Naive thymus-derived CD4-positive, alpha-beta T cell (primary cell): Measurements from ENCODE around the gene KRT32. TPM values are rescaled to one million over a fixed set of nuclear protein-coding genes. Genes with fewer than 3 reads are reported as not detected.
"Not testable (repeated sequence)": the region's sequence is repeated elsewhere in the genome, so short reads cannot be mapped to it uniquely, and the experiment has no call there.

Source experiments
- ATAC-seq: fragments of 150-1000 bp; cut with Tn5 transposase; 2 replicates; pipeline ENCODE4 v1.10.0; 2021; ENCODE audit warnings: mild to moderate bottlenecking, moderate library complexity
- CTCF ChIA-PET: fragments of 350-600 bp; sonication (Branson Sonifier 250); formaldehyde crosslinking; loops from one replicate; lab custom pipeline; 2021; ENCODE audit warnings: antibody characterized with exemption; lab: Charles Lee
- POLR2A ChIA-PET: fragments of 350-600 bp; sonication (Branson Sonifier 250); formaldehyde crosslinking; loops from one replicate; lab custom pipeline; 2021; ENCODE audit warnings: antibody characterized with exemption, inconsistent platforms; lab: Charles Lee
- DNase-seq, 9 donors: peaks; one replicate each; pipeline versions ENCODE4 v3.0.0 to v3.0.0-alpha.2; 2020 to 2022; ENCODE audit warnings: mixed read lengths in 1 of 9
- H3K27ac ChIP-seq: one replicate; pipeline ENCODE4 v1.7.0; 2013; ENCODE audit warnings: mild to moderate bottlenecking, low read depth, low read length, moderate library complexity
- H3K27me3 ChIP-seq, 2 donors: one replicate each; pipeline ENCODE4 v1.7.0; 2013; ENCODE audit warnings: low read length in 2 of 2, mild to moderate bottlenecking in 2 of 2, moderate library complexity in 2 of 2; ENCODE audit not compliant: control insufficient read depth in 2 of 2, insufficient read depth in 2 of 2
- H3K36me3 ChIP-seq, 3 experiments: 1 replicate in 2 of 3; 2 replicates in 1 of 3; pipeline ENCODE4 v1.7.0; 2013; ENCODE audit warnings: low read length in 3 of 3, mild to moderate bottlenecking in 3 of 3, moderate library complexity in 1 of 3; ENCODE audit not compliant: insufficient read depth in 3 of 3, control insufficient read depth in 2 of 3
- H3K4me1 ChIP-seq, 2 donors: one replicate each; pipeline ENCODE4 v1.7.0; 2013; ENCODE audit warnings: low read length in 2 of 2, mild to moderate bottlenecking in 2 of 2, moderate library complexity in 1 of 2; ENCODE audit not compliant: control insufficient read depth in 2 of 2, insufficient read depth in 2 of 2
- H3K4me3 ChIP-seq: 2 replicates; pipeline ENCODE4 v1.7.0; 2013; ENCODE audit warnings: mild to moderate bottlenecking, low read length
- H3K9me3 ChIP-seq, 3 experiments: 1 replicate in 2 of 3; 2 replicates in 1 of 3; pipeline ENCODE4 v1.7.0; 2013; ENCODE audit warnings: low read length in 3 of 3; ENCODE audit not compliant: control insufficient read depth in 2 of 3
- H3K27ac Mint-ChIP-seq, 9 donors: one replicate each; pipeline ENCODE4 v1.8.0; 2020 to 2022; ENCODE audit warnings: mixed read lengths in 9 of 9, mild to moderate bottlenecking in 8 of 9, moderate library complexity in 5 of 9, inconsistent platforms in 2 of 9
- H3K27me3 Mint-ChIP-seq, 5 donors: one replicate each; pipeline ENCODE4 v1.8.0; 2021 to 2022; ENCODE audit warnings: mixed read lengths in 5 of 5, mild to moderate bottlenecking in 1 of 5
- H3K36me3 Mint-ChIP-seq, 5 donors: one replicate each; pipeline ENCODE4 v1.8.0; 2020 to 2022; ENCODE audit warnings: mixed read lengths in 5 of 5, mild to moderate bottlenecking in 3 of 5, inconsistent platforms in 1 of 5
- H3K4me1 Mint-ChIP-seq, 7 donors: one replicate each; pipeline ENCODE4 v1.8.0; 2020 to 2022; ENCODE audit warnings: mixed read lengths in 7 of 7, mild to moderate bottlenecking in 3 of 7, inconsistent platforms in 1 of 7
- H3K4me3 Mint-ChIP-seq, 10 donors: one replicate each; pipeline ENCODE4 v1.8.0; 2020 to 2022; ENCODE audit warnings: mild to moderate bottlenecking in 10 of 10, mixed read lengths in 10 of 10, moderate library complexity in 6 of 10, inconsistent platforms in 2 of 10
- H3K9me3 Mint-ChIP-seq, 11 donors: one replicate each; pipeline ENCODE4 v1.8.0; 2020 to 2022; ENCODE audit warnings: mixed read lengths in 11 of 11, mild to moderate bottlenecking in 4 of 11, inconsistent platforms in 1 of 11, moderate library complexity in 1 of 11
- intact Hi-C, 2 donors: fragments of 100-400 bp; cut with micrococcal nuclease; formaldehyde crosslinking; loops; one replicate each; pipeline ENCODE4 v1.15.1; 2023
- polyA plus RNA-seq, 2 donors: library from polyadenylated mRNA; unstranded; fragments of 300-500 nt; fragmentation: Illumina TruSeq; gene quantifications; one replicate each; pipeline ENCODE4 v1.2.3, GENCODE V29; 2021
- total RNA-seq, 6 experiments: library from RNA in 5 of 6; stranded (reverse) in 5 of 6; gene quantifications; 1 replicate in 5 of 6; 2 replicates in 1 of 6; pipeline ENCODE4 v1.2.3 and lab custom pipeline; 2021 to 2026

KRT32 gene
- total and polyA plus RNA-seq, 7 experiments from 2014 or later = not detected

DNA sequence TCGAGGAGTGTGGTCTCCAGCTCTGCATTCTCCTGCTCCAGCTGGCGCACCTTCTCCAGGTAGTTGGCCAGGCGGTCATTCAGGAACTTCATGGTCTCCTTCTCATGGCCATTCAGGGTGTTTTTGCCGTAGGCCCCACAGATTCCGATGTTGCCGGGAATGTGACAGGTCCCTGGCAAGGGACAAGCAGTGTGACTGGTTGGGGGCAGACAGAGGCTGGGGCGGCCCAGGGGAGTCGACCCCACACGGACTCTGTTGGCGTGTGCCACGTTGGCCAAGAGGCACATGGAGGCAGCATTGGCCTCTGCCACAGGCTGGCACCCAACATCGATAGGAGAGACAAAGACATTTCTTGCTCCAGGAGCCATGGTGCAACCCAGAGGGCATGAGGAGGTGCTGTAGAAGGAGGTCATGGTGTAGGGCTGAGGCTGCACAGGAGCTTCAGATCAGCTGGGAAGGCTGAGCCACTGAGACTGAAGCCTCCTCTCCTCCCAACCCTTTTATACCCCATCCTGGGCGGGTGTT lies 43.0 kb downstream of the KRT32 start, which contains the start of gene KRT37:
Gene KRT37 (minus strand): TSS at position 475 of the 525 bp plus-strand sequence. CDS start 62 bp downstream, at position 413.
- Histone ChIP-seq H3K27me3 (no peaks in the 10 kb centered on the region), H3K36me3 (no peaks in the 10 kb centered on the region), H3K27ac (no peak within 1 kb of the TSS), H3K4me3 (no peak within 1 kb of the TSS), H3K9me3 (no peaks in the 10 kb centered on the region), H3K4me1 (peaks cover 0 to 6% of the 10 kb centered on the region in 2 donors)
- no peak for ATAC-seq
- Mint-ChIP-seq H3K36me3 (no peaks in the 10 kb centered on the region), H3K27ac (no peak within 1 kb of the TSS), H3K4me1 (peaks cover 0 to 9% (median 4%) of the 10 kb centered on the region in 7 donors), H3K27me3 (peaks cover 0 to 10% (median 0%) of the 10 kb centered on the region in 5 donors), H3K9me3 (peaks cover 0 to 2% (median 0%) of the 10 kb centered on the region in 11 donors), H3K4me3 (no peak within 1 kb of the TSS)
- ChIA-PET CTCF (no interaction called here), POLR2A (no interaction called here)
- intact Hi-C loops = no loop called here
- DNase-seq = no peak

DNA sequence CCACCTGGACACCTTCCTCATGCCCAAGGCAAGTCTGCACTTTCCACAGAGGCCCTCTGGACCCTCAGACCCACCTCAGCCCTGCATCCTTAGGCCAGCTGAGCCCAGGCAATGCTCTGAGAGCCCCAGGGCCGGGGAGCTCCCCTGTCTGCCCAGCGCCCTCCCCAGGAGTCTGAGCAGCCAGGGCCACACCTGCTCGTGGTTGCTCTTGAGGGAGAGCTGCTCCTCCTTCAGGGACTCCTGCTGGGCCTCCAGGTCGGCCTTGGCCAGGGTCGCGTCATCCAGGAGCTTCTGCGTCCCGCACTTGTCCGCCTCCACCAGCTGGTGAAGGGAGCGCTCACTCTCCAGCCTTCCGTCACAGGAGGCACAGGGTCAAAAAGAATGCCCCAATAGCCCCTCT lies 44.6 kb downstream of the KRT32 start:
- H3K4me1 Mint-ChIP-seq = peaks cover 0 to 13% (median 9%) of the 10 kb centered on the region in 7 donors

DNA sequence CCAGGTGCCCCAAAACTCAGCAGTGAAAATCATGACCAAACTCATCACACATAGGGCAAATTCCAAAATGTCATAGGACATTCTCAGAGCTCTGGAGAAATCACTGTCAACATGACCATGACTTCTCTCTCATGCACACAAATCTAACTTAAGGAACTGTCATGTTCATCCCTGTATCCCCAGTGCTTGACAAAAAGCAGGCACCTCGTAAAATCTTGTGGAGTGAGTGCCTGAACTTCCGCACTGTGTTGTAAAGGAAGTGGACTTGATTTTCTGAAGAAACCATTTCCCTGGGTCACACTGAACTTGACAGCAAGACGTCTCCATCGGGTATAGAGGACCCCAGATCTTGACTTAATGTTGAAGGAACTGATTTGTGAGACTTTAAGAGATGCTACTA lies 45.6 kb downstream of the KRT32 start:
- no peaks in the 10 kb centered on the region for H3K27me3 ChIP-seq
- H3K27ac ChIP-seq = no peak overlapping the region
- H3K27me3 Mint-ChIP-seq = peaks cover 0 to 2% (median 0%) of the 10 kb centered on the region in 5 donors
- ChIA-PET POLR2A (no interaction called here), CTCF (no interaction called here)
- ATAC-seq (no peak), DNase-seq (no peak)
- peaks cover 0 to 6% of the 10 kb centered on the region in 2 donors for H3K4me1 ChIP-seq
- peaks cover 0 to 15% (median 9%) of the 10 kb centered on the region in 7 donors for H3K4me1 Mint-ChIP-seq
- H3K9me3 Mint-ChIP-seq = no peaks in the 10 kb centered on the region
- peak overlapping the region in 1 of 9 donors; percentile 83 for H3K27ac Mint-ChIP-seq
- no peaks in the 10 kb centered on the region for H3K36me3 Mint-ChIP-seq
- intact Hi-C loops = no loop called here
- no peak overlapping the region for H3K4me3 ChIP-seq
- H3K9me3 ChIP-seq = no peaks in the 10 kb centered on the region
- H3K4me3 Mint-ChIP-seq = no peak overlapping the region
- H3K36me3 ChIP-seq = no peaks in the 10 kb centered on the region

More for the DNA sequence above, 44.6 kb downstream of the KRT32 start:
- POLR2A ChIA-PET, H3K4me3 ChIP-seq, H3K36me3 Mint-ChIP-seq, H3K27ac ChIP-seq, H3K27ac Mint-ChIP-seq, ATAC-seq, H3K9me3 Mint-ChIP-seq, H3K4me3 Mint-ChIP-seq, H3K27me3 Mint-ChIP-seq, DNase-seq, intact Hi-C loops, H3K27me3 ChIP-seq, H3K9me3 ChIP-seq, H3K4me1 ChIP-seq, H3K36me3 ChIP-seq, CTCF ChIA-PET: not testable (repeated sequence)

DNA sequence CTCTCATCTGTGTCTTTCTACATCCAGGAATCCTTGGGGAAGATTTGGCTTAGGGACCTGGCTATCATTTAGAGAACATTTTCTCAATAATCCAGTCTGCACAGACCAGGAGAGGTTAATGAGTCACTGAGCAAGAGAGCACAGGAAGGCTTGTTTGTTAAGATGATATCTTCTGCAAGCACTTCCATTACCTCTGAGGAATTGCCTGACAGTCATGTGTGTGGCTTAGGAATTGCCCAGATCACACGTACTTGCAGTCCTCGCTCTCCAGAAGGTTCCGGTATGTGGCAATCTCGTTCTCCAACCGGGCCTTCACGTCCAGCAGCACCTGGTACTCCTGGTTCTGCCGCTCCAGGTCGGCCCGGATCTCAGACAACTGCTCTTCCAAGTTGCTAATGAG lies 46.1 kb downstream of the KRT32 start:
- H3K27ac Mint-ChIP-seq = peak overlapping the region in 1 of 9 donors; percentile 83
- no peaks in the 10 kb centered on the region for H3K27me3 ChIP-seq
- no peaks in the 10 kb centered on the region for H3K9me3 Mint-ChIP-seq
- DNase-seq (no peak), ATAC-seq (no peak)
- intact Hi-C loops = no loop called here
- no peaks in the 10 kb centered on the region for H3K9me3 ChIP-seq
- peaks cover 0 to 19% (median 9%) of the 10 kb centered on the region in 7 donors for H3K4me1 Mint-ChIP-seq
- no peak overlapping the region for H3K27ac ChIP-seq
- no peak overlapping the region for H3K4me3 ChIP-seq
- H3K4me3 Mint-ChIP-seq = no peak overlapping the region
- POLR2A ChIA-PET = no interaction called here
- peaks cover 0 to 6% of the 10 kb centered on the region in 2 donors for H3K4me1 ChIP-seq
- H3K36me3 Mint-ChIP-seq = no peaks in the 10 kb centered on the region
- H3K36me3 ChIP-seq = no peaks in the 10 kb centered on the region
- H3K27me3 Mint-ChIP-seq = peaks cover 0 to 2% (median 0%) of the 10 kb centered on the region in 5 donors
- CTCF ChIA-PET = no interaction called here

DNA sequence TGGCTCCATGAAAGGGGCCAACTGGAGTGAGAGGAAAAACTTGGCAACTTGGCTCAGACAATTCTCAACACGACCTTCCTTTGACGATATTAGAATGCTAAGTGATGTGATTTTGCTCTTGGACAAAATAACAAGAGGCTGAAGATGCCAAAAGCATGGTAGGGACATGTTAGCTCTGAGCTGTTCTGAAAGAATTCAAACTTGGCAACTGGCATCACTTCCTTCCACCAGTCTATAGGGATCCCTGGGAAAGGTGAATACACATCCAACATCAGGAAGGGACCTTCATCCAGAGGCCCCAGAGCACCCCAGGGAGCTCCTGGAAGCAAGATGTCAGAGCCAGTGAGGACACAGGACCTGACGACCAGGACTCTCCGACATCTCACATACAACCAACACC lies 47.1 kb downstream of the KRT32 start:
- ChIA-PET CTCF (interaction anchor here (0.7 to 1.2 kb wide), 2 partner anchors 25 to 98 kb away, joined by 3 read pairs; no protein-coding TSS in a partner anchor), POLR2A (no interaction called here)
- H3K27ac Mint-ChIP-seq = peak overlapping the region in 1 of 9 donors; percentile 84
- no peaks in the 10 kb centered on the region for H3K36me3 Mint-ChIP-seq
- peaks cover 0 to 19% (median 9%) of the 10 kb centered on the region in 7 donors for H3K4me1 Mint-ChIP-seq
- H3K9me3 Mint-ChIP-seq = no peaks in the 10 kb centered on the region
- H3K27ac ChIP-seq = no peak overlapping the region
- no peaks in the 10 kb centered on the region for H3K27me3 Mint-ChIP-seq
- H3K4me3 Mint-ChIP-seq = no peak overlapping the region
- DNase-seq (no peak), ATAC-seq (no peak)
- no peaks in the 10 kb centered on the region for H3K36me3 ChIP-seq
- no peaks in the 10 kb centered on the region for H3K9me3 ChIP-seq
- no peaks in the 10 kb centered on the region for H3K27me3 ChIP-seq
- peaks cover 0 to 6% of the 10 kb centered on the region in 2 donors for H3K4me1 ChIP-seq
- intact Hi-C loops = no loop called here
- no peak overlapping the region for H3K4me3 ChIP-seq

DNA sequence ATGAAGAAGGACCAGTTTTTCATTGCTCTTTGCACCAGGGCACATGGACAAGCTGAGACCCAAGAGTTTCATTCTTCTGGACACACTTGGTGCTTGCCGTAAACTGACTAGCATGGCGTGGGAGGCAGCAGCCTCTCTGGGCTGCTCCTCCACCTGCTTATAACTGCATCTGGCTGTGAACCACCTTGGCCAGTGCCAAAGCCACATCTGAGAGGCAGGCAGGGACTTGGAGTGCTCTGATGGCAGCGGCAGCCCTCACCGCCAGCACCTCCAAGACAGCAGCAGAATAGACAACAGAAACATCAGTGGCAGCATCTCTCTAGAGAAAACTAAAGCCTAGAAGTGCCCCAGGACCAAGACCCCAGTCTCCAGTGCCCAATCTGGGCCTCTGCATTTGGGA lies 47.5 kb downstream of the KRT32 start:
- no peak for DNase-seq
- Histone ChIP-seq H3K27ac (no peak overlapping the region), H3K9me3 (no peaks in the 10 kb centered on the region), H3K36me3 (no peaks in the 10 kb centered on the region), H3K27me3 (no peaks in the 10 kb centered on the region), H3K4me3 (no peak overlapping the region), H3K4me1 (peaks cover 0 to 6% of the 10 kb centered on the region in 2 donors)
- no peak overlapping the region for H3K4me3 Mint-ChIP-seq
- H3K27me3 Mint-ChIP-seq = no peaks in the 10 kb centered on the region
- no peaks in the 10 kb centered on the region for H3K9me3 Mint-ChIP-seq
- no peak for ATAC-seq
- POLR2A ChIA-PET = no interaction called here
- no peak overlapping the region for H3K27ac Mint-ChIP-seq
- CTCF ChIA-PET = interaction anchor here (0.7 to 1.2 kb wide), 2 partner anchors 25 to 97 kb away, joined by 3 read pairs; no protein-coding TSS in a partner anchor
- peaks cover 0 to 19% (median 9%) of the 10 kb centered on the region in 7 donors for H3K4me1 Mint-ChIP-seq
- intact Hi-C loops = no loop called here
- H3K36me3 Mint-ChIP-seq = no peaks in the 10 kb centered on the region
